HG03354 (cell line): ENCODE results near the gene ZNF674.
"Not testable (repeated sequence)": the region's sequence is repeated elsewhere in the genome, so short reads cannot be mapped to it uniquely, and the experiment has no call there.

Experiments used
- ATAC-seq: cut with Tn5 transposase; IDR thresholded peaks from one replicate; pipeline ENCODE4 v1.9.1; 2021; ENCODE audit warnings: mild to moderate bottlenecking; ENCODE audit not compliant: unreplicated experiment, poor library complexity, severe bottlenecking

ZNF674 gene

DNA sequence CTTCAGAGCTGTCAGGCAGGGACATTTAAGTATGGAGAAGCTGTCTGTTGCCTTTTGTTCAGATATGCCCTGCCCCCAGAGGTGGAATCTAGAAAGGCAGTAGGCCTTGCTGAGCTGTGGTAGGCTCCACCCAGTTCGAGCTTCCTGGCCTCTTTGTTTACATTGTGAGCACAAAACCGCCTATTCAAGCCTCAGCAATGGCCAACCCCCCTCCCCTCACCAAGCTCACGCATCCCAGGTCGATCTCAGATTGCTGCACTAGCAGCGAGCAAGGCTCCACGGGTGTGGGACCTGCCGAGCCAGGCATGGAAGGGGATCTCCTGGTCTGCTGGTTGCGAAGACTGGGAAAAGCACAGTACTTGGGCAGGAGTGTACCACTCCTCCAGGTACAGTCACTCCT lies 59.3 kb downstream of the ZNF674 start:
- ATAC-seq: no peak

DNA sequence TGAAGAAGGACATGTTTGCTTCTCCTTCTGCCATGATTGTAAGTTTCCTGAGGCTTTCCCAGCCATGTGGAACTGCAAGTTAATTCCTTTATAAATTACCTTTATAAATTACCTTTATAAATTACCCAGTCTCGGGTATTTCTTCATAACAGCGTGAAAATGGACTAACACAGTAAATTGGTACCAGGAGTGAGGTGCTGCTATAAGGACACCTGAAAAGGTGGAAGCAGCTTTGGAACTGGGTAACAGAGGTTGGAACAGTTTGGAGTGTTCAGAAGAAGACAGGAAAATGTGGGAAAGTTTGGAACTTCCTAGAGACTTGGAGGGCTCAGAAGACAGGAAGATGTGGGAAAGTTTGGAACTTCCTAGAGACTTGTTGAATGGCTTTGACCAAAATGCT lies 66.6 kb downstream of the ZNF674 start:
- ATAC-seq: not testable (repeated sequence)

- ATAC-seq: no peak
These were observed 67.8 kb downstream of the ZNF674 start for GRCh38 chrX:46477435-46477834.

GRCh38 chrX:46465203-46465602 lies 80.0 kb downstream of the ZNF674 start:
- no peak for ATAC-seq

DNA sequence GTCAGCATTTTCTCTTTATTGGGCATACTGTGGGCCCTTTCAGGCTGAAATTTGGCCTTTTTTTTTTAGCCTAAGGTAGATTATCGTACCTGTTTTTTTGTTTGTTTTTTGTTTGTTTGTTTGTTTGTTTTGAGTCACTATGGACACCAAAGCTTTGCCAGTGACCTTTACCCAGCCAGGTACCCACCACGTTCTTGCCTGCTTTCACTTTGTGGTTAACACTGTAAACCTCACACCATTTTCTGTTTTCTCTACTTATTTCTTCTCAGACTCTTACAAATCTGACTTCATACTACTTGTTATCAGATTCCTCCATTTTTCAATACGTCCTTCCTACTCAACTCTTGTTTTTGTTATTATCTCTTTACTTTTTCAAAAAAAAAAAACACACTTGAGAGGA lies 81.5 kb downstream of the ZNF674 start:
- ATAC-seq: no peak

DNA sequence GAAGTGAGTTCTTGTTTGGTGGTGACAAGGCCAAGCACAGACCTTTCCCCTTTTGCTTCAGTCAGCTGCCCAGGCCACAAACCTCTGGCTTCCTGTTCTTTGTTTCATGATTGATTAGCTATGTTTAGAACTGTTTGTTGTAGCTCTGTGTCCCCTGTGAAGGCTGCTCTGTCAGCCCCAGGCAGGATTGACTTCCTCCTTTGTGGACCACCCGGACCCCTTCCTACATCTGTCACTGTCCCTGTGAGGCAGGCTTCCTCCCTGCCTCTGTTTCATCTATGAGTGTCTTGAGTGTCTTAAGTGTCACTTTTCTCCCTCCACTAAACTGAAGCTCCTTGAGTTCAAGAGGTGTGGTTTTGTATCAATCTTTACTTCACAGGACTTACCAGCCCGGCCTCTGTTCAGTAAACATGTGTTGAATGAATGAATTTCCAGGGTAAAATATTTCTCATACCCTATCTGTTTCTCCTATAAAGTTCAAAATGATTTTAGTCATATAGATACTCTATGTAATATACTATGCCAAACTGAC lies 83.5 kb downstream of the ZNF674 start:
- ATAC-seq: peak; percentile 92

- peak; percentile 23 for ATAC-seq
These were observed 84.2 kb downstream of the ZNF674 start for GRCh38 chrX:46460801-46461659.

DNA sequence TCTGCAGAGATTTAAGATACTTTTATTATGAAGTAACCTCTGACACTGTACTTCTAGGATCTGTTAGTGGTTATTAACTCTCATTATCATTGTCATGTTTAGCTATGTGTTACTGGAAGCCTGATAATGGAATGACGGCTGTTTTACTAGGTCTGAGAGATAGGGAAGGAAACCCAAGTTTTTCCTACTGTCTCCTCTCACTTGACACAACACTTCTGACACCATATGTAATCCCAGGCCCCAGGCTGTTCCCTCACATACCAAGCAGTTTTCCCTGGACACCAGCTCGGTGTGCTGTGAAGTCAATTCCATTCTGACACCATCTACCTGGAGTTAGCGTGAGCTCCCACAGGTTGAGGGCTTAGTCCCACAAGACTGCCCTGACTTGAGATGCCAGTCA lies 85.6 kb downstream of the ZNF674 start:
- ATAC-seq: no peak

DNA sequence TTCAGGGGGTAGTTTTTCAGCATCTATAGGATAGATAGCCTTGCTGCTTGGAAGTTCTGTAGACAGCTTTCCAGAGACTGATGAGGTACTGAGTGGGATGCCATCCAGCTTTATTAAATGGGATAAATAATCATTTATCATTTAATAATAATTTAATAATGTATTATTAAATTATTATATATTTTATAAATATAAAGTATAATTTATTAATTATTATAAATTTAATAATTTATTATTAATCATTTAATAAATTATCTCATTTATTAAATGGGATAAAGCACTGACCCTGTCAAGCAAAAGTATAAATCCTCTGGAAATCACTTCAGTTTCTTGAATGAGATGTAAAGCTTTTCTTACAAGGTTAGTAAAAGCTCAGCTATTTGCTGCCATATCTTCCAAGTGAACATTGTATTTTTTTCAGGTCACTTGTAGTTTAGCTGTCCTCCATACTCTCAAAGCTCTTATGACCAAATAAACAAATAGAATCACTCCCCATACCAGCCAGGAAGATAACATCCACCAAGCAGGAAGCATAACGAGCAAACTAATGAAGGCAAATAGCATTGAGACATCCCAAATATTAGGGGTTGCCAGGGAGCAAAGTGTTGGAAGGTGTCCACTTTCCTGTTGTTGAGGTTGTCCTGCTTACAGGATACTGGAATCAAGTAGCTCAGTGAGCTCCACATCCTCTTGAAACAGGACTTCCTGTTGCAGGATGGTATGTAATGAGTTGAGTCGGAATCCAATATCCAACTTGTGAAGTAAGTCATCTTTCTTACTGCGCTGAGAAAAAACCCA lies 88.9 kb downstream of the ZNF674 start:
- ATAC-seq: no peak
